H9 (cell line): ENCODE results near the gene SNPH. TPM values are rescaled to one million over a fixed set of nuclear protein-coding genes. Genes with fewer than 3 reads are reported as not detected.

Source experiments
- DNase-seq: peaks from one replicate; pipeline ENCODE4 v3.0.0-alpha.2; 2017
- H2AFZ ChIP-seq: one replicate; pipeline ENCODE4 v1.6.1; 2013; ENCODE audit warnings: mild to moderate bottlenecking, low read length, control low read depth, moderate library complexity
- H2AK5ac ChIP-seq: 2 replicates; pipeline ENCODE4 v1.6.1; 2013; ENCODE audit warnings: low read length, control low read depth, mixed read lengths; ENCODE audit not compliant: insufficient read length
- H2BK120ac ChIP-seq: one replicate; pipeline ENCODE4 v1.6.1; 2013; ENCODE audit warnings: low read depth, mild to moderate bottlenecking, low read length, control low read depth, inconsistent platforms; ENCODE audit not compliant: poor library complexity, severe bottlenecking
- H2BK12ac ChIP-seq: 2 replicates; pipeline ENCODE4 v1.6.1; 2013; ENCODE audit warnings: low read length, control low read depth, mixed read lengths, low read depth; ENCODE audit not compliant: insufficient read length
- H2BK15ac ChIP-seq: 2 replicates; pipeline ENCODE4 v1.6.1; 2013; ENCODE audit warnings: low read depth, low read length, control low read depth
- H2BK20ac ChIP-seq: one replicate; pipeline ENCODE4 v1.6.1; 2013; ENCODE audit warnings: low read depth, mild to moderate bottlenecking, low read length, control low read depth, inconsistent platforms; ENCODE audit not compliant: poor library complexity, severe bottlenecking
- H2BK5ac ChIP-seq: 2 replicates; pipeline ENCODE4 v1.6.1; 2013; ENCODE audit warnings: low read length, control low read depth, mixed read lengths; ENCODE audit not compliant: insufficient read length
- H3K14ac ChIP-seq: 2 replicates; pipeline ENCODE4 v1.6.1; 2013; ENCODE audit warnings: low read length, control low read depth; ENCODE audit not compliant: insufficient read depth
- H3K18ac ChIP-seq: 2 replicates; pipeline ENCODE4 v1.6.1; 2013; ENCODE audit warnings: low read depth, mild to moderate bottlenecking, mixed read lengths, low read length, control low read depth; ENCODE audit not compliant: insufficient read length
- H3K23ac ChIP-seq: 2 replicates; pipeline ENCODE4 v1.6.1; 2013; ENCODE audit warnings: low read length, control low read depth, mixed read lengths, low read depth; ENCODE audit not compliant: insufficient read length
- H3K23me2 ChIP-seq: 2 replicates; pipeline ENCODE4 v1.6.1; 2013; ENCODE audit warnings: low read depth, mild to moderate bottlenecking, mixed read lengths, low read length, control low read depth; ENCODE audit not compliant: insufficient read length, poor library complexity, severe bottlenecking
- H3K27ac ChIP-seq: 2 replicates; pipeline ENCODE4 v1.5.1; 2013; ENCODE audit warnings: low read length, control low read depth, mixed read lengths, low read depth; ENCODE audit not compliant: insufficient read length
- H3K27me3 ChIP-seq: 2 replicates; pipeline ENCODE4 v1.6.1; 2013; ENCODE audit warnings: low read length, control low read depth, inconsistent platforms; ENCODE audit not compliant: insufficient read depth
- H3K4ac ChIP-seq: 2 replicates; pipeline ENCODE4 v1.6.1; 2013; ENCODE audit warnings: low read depth, mild to moderate bottlenecking, control low read depth, inconsistent platforms, low read length, moderate library complexity
- H3K4me1 ChIP-seq: 2 replicates; pipeline ENCODE4 v1.6.1; 2013; ENCODE audit warnings: low read length, control low read depth, inconsistent platforms; ENCODE audit not compliant: insufficient read depth
- H3K4me2 ChIP-seq: 2 replicates; pipeline ENCODE4 v1.6.1; 2013; ENCODE audit warnings: low read length, control low read depth, mixed read lengths; ENCODE audit not compliant: insufficient read length, insufficient read depth
- H3K56ac ChIP-seq: 2 replicates; pipeline ENCODE4 v1.6.1; 2013; ENCODE audit warnings: low read depth, mild to moderate bottlenecking, mixed read lengths, low read length, control low read depth; ENCODE audit not compliant: insufficient read length
- H3K79me1 ChIP-seq: 2 replicates; pipeline ENCODE4 v1.6.1; 2013; ENCODE audit warnings: low read depth, mild to moderate bottlenecking, moderate library complexity, low read length, control low read depth, inconsistent platforms; ENCODE audit not compliant: insufficient read depth, poor library complexity, severe bottlenecking
- H3K79me2 ChIP-seq: 2 replicates; pipeline ENCODE4 v1.6.1; 2013; ENCODE audit warnings: low read length, control low read depth, inconsistent platforms; ENCODE audit not compliant: insufficient read depth
- H3K9ac ChIP-seq: 2 replicates; pipeline ENCODE4 v1.6.1; 2013; ENCODE audit warnings: low read length, control low read depth, mixed read lengths; ENCODE audit not compliant: insufficient read length; ENCODE audit errors: extremely low read depth
- H3K9me3 ChIP-seq: one replicate; pipeline ENCODE4 v1.6.1; 2013; ENCODE audit warnings: low read depth, low read length, inconsistent platforms; ENCODE audit not compliant: control insufficient read depth
- H3T11ph ChIP-seq: one replicate; pipeline ENCODE4 v1.6.1; 2013; ENCODE audit warnings: mild to moderate bottlenecking, low read length, control low read depth, inconsistent platforms
- H4K20me1 ChIP-seq: one replicate; pipeline ENCODE4 v1.6.1; 2013; ENCODE audit not compliant: control insufficient read depth, insufficient read length, insufficient read depth
- H4K5ac ChIP-seq: 2 replicates; pipeline ENCODE4 v1.6.1; 2013; ENCODE audit warnings: low read depth, mild to moderate bottlenecking, mixed read lengths, low read length, control low read depth; ENCODE audit not compliant: insufficient read length
- H4K8ac ChIP-seq: replicated peaks from 2 replicates; pipeline ENCODE4 v1.6.1; 2013; ENCODE audit warnings: low read length, control low read depth, mixed read lengths, low read depth; ENCODE audit not compliant: insufficient read length
- H4K91ac ChIP-seq: 2 replicates; pipeline ENCODE4 v1.6.1; 2013; ENCODE audit warnings: low read depth, mild to moderate bottlenecking, moderate library complexity, mixed read lengths, low read length, control low read depth; ENCODE audit not compliant: insufficient read length
- H3K27ac Mint-ChIP-seq, 3 experiments: 2 replicates in 2 of 3; 3 replicates in 1 of 3; pipeline ENCODE4 v1.8.0; 2020 to 2021; ENCODE audit warnings: mixed read lengths in 3 of 3, mild to moderate bottlenecking in 1 of 3, moderate library complexity in 1 of 3
- H3K27me3 Mint-ChIP-seq: 2 replicates; pipeline ENCODE4 v1.8.0; 2021; ENCODE audit warnings: low read depth, mild to moderate bottlenecking, moderate library complexity, mixed read lengths
- H3K36me3 Mint-ChIP-seq, 3 experiments: 2 replicates in 2 of 3; 3 replicates in 1 of 3; pipeline ENCODE4 v1.8.0; 2020 to 2021; ENCODE audit warnings: low read depth in 3 of 3, mixed read lengths in 3 of 3; ENCODE audit not compliant: insufficient read depth in 1 of 3
- H3K4me1 Mint-ChIP-seq, 2 experiments: 2 replicates each; pipeline ENCODE4 v1.8.0; 2020; ENCODE audit warnings: mixed read lengths in 2 of 2
- H3K4me3 Mint-ChIP-seq, 2 experiments: 2 replicates in 1 of 2; 3 replicates in 1 of 2; pipeline ENCODE4 v1.8.0; 2020 to 2021; ENCODE audit warnings: mild to moderate bottlenecking in 2 of 2, mixed read lengths in 2 of 2, moderate library complexity in 1 of 2
- H3K9me3 Mint-ChIP-seq, 2 experiments: 2 replicates in 1 of 2; 3 replicates in 1 of 2; pipeline ENCODE4 v1.8.0; 2020; ENCODE audit warnings: mild to moderate bottlenecking in 2 of 2, mixed read lengths in 2 of 2, moderate library complexity in 1 of 2
- WGBS: extraction: QIAGEN DNeasy Blood & Tissue Kit; methylation state at CpG from one replicate; pipeline ENCODE4 v1.1.7; 2013; ENCODE audit warnings: missing lambda C conversion rate, low lambda C conversion rate, mixed read lengths; ENCODE audit not compliant: insufficient read length; ENCODE audit errors: extremely low coverage; 5-methylcytosine and 5-hydroxymethylcytosine counted together
- total RNA-seq: library from RNA; stranded (reverse); gene quantifications from 2 replicates; pipeline ENCODE4 v1.2.1, GENCODE V29; 2021
- TF ChIP-seq, protein P1 (sequence below): fragments of 200-600 bp; sonication (generic); conservative IDR thresholded peaks from 3 replicates; pipeline ENCODE4 v1.8.0; 2021; ENCODE audit warnings: antibody characterized with exemption, mild to moderate bottlenecking

The SNPH gene
- total RNA-seq, 1 experiment from 2014 or later: 1.8 TPM

GRCh38 chr20:1326031-1326930, 60.2 kb downstream of the SNPH start:
- peaks cover 6% of the 10 kb centered on the region; the same call in 1 of the 2 replicates for H3K79me2 ChIP-seq
- H3K23me2 ChIP-seq: peaks cover 9% of the 10 kb centered on the region
- H3K4me2 ChIP-seq: peak overlapping the region; percentile 90
- H4K5ac ChIP-seq: no peak overlapping the region
- H3K9ac ChIP-seq: peak overlapping the region; percentile 80
- H3K4me1 ChIP-seq: 0 out of 2 replicates have a peak, but pooled peaks cover 4% of the 10 kb centered on the region
- H3K56ac ChIP-seq: no peak overlapping the region
- no peak overlapping the region for H3T11ph ChIP-seq
- H3K23ac ChIP-seq: no peak overlapping the region
- DNase-seq: peak; percentile 1
- Mint-ChIP-seq H3K27me3 (peaks cover 6% of the 10 kb centered on the region), H3K9me3 (no peaks in the 10 kb centered on the region), H3K36me3 (peaks cover 4 to 7% (median 5%) of the 10 kb centered on the region in 3 experiments; a peak in 4 of 7 replicates), H3K27ac (no peak overlapping the region), H3K4me1 (peaks cover 4 to 11% of the 10 kb centered on the region in 2 experiments; a peak in 3 of 4 replicates), H3K4me3 (no peak overlapping the region)
- no peak overlapping the region for H2BK20ac ChIP-seq
- H2AK5ac ChIP-seq: no peak overlapping the region
- H2BK12ac ChIP-seq: peak overlapping the region; percentile 16
- TF ChIP-seq, protein P1, sequence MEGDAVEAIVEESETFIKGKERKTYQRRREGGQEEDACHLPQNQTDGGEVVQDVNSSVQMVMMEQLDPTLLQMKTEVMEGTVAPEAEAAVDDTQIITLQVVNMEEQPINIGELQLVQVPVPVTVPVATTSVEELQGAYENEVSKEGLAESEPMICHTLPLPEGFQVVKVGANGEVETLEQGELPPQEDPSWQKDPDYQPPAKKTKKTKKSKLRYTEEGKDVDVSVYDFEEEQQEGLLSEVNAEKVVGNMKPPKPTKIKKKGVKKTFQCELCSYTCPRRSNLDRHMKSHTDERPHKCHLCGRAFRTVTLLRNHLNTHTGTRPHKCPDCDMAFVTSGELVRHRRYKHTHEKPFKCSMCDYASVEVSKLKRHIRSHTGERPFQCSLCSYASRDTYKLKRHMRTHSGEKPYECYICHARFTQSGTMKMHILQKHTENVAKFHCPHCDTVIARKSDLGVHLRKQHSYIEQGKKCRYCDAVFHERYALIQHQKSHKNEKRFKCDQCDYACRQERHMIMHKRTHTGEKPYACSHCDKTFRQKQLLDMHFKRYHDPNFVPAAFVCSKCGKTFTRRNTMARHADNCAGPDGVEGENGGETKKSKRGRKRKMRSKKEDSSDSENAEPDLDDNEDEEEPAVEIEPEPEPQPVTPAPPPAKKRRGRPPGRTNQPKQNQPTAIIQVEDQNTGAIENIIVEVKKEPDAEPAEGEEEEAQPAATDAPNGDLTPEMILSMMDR: no peak
- peak overlapping the region; percentile 31 for H3K14ac ChIP-seq
- H2BK120ac ChIP-seq: no peak overlapping the region
- no peaks in the 10 kb centered on the region for H3K27me3 ChIP-seq
- H4K20me1 ChIP-seq: peaks cover 2% of the 10 kb centered on the region
- H2BK5ac ChIP-seq: peak overlapping the region; percentile 3
- peak overlapping the region; percentile 81 for H3K18ac ChIP-seq
- no peak overlapping the region for H2AFZ ChIP-seq
- no peak overlapping the region for H4K8ac ChIP-seq
- H3K9me3 ChIP-seq: no peaks in the 10 kb centered on the region
- no CpG with 5 or more reads among the region's 10 CpGs for WGBS
- H4K91ac ChIP-seq: no peak overlapping the region
- H2BK15ac ChIP-seq: peak overlapping the region; percentile 3; the same call in 1 of the 2 replicates
- H3K79me1 ChIP-seq: peaks cover 15% of the 10 kb centered on the region
- no peak overlapping the region for H3K27ac ChIP-seq
- no peak overlapping the region for H3K4ac ChIP-seq
